ENCODE data around the gene CFAP20DC. TPM values are rescaled to one million over a fixed set of nuclear protein-coding genes. Genes with fewer than 3 reads are reported as not detected.

The CFAP20DC gene
- total RNA-seq, 1 experiment from 2014 or later, result 4.5 TPM

- Histone ChIP-seq H3K14ac (ENCODE audit: insufficient read depth, low read length) (no peak overlapping the region), H4K91ac (ENCODE audit: insufficient read length, low read depth, low read length) (no peak overlapping the region), H3T11ph (ENCODE audit: low read length) (no peak overlapping the region), H2AK5ac (ENCODE audit: insufficient read length, low read length) (no peak overlapping the region), H3K23me2 (ENCODE audit: insufficient read length, low read depth, low read length, poor library complexity, severe bottlenecking) (no peaks in the 10 kb centered on the region), H3K4me1 (ENCODE audit: insufficient read depth, low read length) (no peaks in the 10 kb centered on the region), H3K79me2 (ENCODE audit: insufficient read depth, low read length) (no peaks in the 10 kb centered on the region), H2BK5ac (ENCODE audit: insufficient read length, low read length) (no peak overlapping the region), H2BK20ac (ENCODE audit: low read depth, low read length, poor library complexity, severe bottlenecking) (no peak overlapping the region), H2BK15ac (ENCODE audit: low read depth, low read length) (no peak overlapping the region), H4K8ac (replicated peaks; ENCODE audit: insufficient read length, low read depth, low read length) (no peak overlapping the region), H3K23ac (ENCODE audit: insufficient read length, low read depth, low read length) (no peak overlapping the region), H3K9ac (ENCODE audit: extremely low read depth, insufficient read length, low read length) (no peak overlapping the region), H3K79me1 (ENCODE audit: insufficient read depth, low read depth, low read length, poor library complexity, severe bottlenecking) (no peaks in the 10 kb centered on the region), H3K18ac (ENCODE audit: insufficient read length, low read depth, low read length) (no peak overlapping the region), H4K5ac (ENCODE audit: insufficient read length, low read depth, low read length) (no peak overlapping the region), H2BK120ac (ENCODE audit: low read depth, low read length, poor library complexity, severe bottlenecking) (no peak overlapping the region), H3K9me3 (ENCODE audit: control insufficient read depth, low read depth, low read length) (no peaks in the 10 kb centered on the region), H4K20me1 (ENCODE audit: control insufficient read depth, insufficient read depth, insufficient read length) (no peaks in the 10 kb centered on the region), H3K27me3 (ENCODE audit: insufficient read depth, low read length) (no peaks in the 10 kb centered on the region), H3K56ac (ENCODE audit: insufficient read length, low read depth, low read length) (no peak overlapping the region), H2AFZ (ENCODE audit: low read length) (no peak overlapping the region), H3K4ac (ENCODE audit: low read depth, low read length) (no peak overlapping the region), H3K27ac (ENCODE audit: insufficient read length, low read depth, low read length) (no peak overlapping the region), H3K4me2 (ENCODE audit: insufficient read depth, insufficient read length, low read length) (no peak overlapping the region), H2BK12ac (ENCODE audit: insufficient read length, low read depth, low read length) (no peak overlapping the region)
- Mint-ChIP-seq H3K27ac (no peak overlapping the region), H3K9me3 (no peaks in the 10 kb centered on the region), H3K4me1 (peaks cover 14 to 17% of the 10 kb centered on the region in 2 experiments), H3K36me3 (ENCODE audit: insufficient read depth in 1 of 3, low read depth in 3 of 3) (no peaks in the 10 kb centered on the region), H3K27me3 (ENCODE audit: low read depth) (peaks cover 2% of the 10 kb centered on the region; the same call in 1 of the 2 replicates), H3K4me3 (no peak overlapping the region)
- WGBS (ENCODE audit: extremely low coverage, insufficient read length, low lambda C conversion rate), result no CpG with 5 or more reads among the region's 2 CpGs
- TF ChIP-seq CTCF (conservative IDR thresholded peaks at IDR 0.05), result no peak
- DNase-seq, result no peak
These were observed 50.6 kb downstream of the CFAP20DC start for GRCh38 chr3:58999134-58999773.
